Mammary epithelial cell (primary cell): ENCODE measurements around the gene KMT2B.

ENCODE experiments used
- EZH2 ChIP-seq: IDR thresholded peaks from 2 replicates; pipeline ENCODE4 v1.6.1; 2012; ENCODE audit warnings: low read length, inconsistent platforms, borderline replicate concordance
- TF ChIP-seq, protein P1 (sequence below), 2 donors: IDR thresholded peaks in 1 of 2; conservative IDR thresholded peaks in 1 of 2; 2 replicates each; pipeline ENCODE4 v1.5.1; 2011 to 2012; ENCODE audit warnings: inconsistent platforms in 2 of 2, low read length in 2 of 2, mild to moderate bottlenecking in 2 of 2, control low read depth in 1 of 2, low read depth in 1 of 2; ENCODE audit not compliant: insufficient read depth in 1 of 2; ENCODE audit errors: extremely low read depth in 1 of 2

- TF ChIP-seq, protein P1, sequence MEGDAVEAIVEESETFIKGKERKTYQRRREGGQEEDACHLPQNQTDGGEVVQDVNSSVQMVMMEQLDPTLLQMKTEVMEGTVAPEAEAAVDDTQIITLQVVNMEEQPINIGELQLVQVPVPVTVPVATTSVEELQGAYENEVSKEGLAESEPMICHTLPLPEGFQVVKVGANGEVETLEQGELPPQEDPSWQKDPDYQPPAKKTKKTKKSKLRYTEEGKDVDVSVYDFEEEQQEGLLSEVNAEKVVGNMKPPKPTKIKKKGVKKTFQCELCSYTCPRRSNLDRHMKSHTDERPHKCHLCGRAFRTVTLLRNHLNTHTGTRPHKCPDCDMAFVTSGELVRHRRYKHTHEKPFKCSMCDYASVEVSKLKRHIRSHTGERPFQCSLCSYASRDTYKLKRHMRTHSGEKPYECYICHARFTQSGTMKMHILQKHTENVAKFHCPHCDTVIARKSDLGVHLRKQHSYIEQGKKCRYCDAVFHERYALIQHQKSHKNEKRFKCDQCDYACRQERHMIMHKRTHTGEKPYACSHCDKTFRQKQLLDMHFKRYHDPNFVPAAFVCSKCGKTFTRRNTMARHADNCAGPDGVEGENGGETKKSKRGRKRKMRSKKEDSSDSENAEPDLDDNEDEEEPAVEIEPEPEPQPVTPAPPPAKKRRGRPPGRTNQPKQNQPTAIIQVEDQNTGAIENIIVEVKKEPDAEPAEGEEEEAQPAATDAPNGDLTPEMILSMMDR (conservative IDR thresholded peaks at IDR 0.05 in 1 of 2, IDR thresholded peaks at IDR 0.05 in 1 of 2; ENCODE audit: extremely low read depth in 1 of 2, insufficient read depth in 1 of 2, low read depth in 1 of 2, low read length in 2 of 2) = no peak
- no peak for TF ChIP-seq EZH2
Measured at GRCh38 chr19:35777961-35778360, 60.2 kb downstream of the KMT2B start.
